Transverse colon (tissue), 4 donors: ENCODE measurements around the gene CLDN18.

Source experiments
- POLR2A ChIP-seq: fragments of 450-650 bp; IDR thresholded peaks from one replicate; pipeline ENCODE4 v1.6.1; 2016; ENCODE audit warnings: antibody characterized with exemption, mild to moderate bottlenecking, moderate library complexity
- POLR2AphosphoS5 ChIP-seq, 3 donors: sonication (generic); formaldehyde crosslinking; IDR thresholded peaks; one replicate each; pipeline ENCODE4 v1.6.1; 2016; ENCODE audit warnings: antibody characterized with exemption in 3 of 3
- TF ChIP-seq, protein P1 (sequence below), 5 experiments: fragments of 200-600 bp in 3 of 5; fragments of 450-650 bp in 2 of 5; sonication (generic) in 3 of 5; IDR thresholded peaks; 1 replicate in 2 of 5; 2 replicates in 3 of 5; pipeline ENCODE4 v1.5.1; 2016 to 2017; ENCODE audit warnings: antibody characterized with exemption in 5 of 5, inconsistent platforms in 3 of 5, mild to moderate bottlenecking in 2 of 5, moderate library complexity in 1 of 5

DNA sequence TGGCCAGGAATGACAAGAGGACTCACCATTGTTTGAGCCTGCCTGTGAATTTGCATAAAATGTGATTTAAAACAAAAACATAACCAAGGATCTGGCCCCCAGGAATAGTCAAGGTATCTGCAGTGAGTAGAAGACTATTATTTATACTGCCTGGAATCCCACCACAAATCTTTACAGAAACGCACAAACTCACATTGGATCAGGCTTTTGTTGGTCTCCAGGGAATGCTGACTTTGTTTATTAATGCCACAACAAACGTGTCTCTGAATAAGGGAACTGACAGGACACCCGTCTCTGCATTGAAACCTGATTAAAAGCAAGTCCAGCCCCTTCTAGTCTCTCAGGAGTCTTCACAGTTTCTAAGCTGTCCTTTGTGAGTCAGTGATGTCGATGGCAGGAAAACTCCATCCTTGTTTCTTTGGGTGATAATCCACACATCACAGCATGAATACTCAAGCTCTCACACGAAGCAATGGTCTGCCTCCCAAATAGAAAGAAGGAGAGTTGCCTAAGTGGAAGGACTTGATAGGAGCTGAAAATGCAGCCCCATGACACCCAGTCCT is 37.7 kb downstream of the CLDN18 start:
- TF ChIP-seq, protein P1, sequence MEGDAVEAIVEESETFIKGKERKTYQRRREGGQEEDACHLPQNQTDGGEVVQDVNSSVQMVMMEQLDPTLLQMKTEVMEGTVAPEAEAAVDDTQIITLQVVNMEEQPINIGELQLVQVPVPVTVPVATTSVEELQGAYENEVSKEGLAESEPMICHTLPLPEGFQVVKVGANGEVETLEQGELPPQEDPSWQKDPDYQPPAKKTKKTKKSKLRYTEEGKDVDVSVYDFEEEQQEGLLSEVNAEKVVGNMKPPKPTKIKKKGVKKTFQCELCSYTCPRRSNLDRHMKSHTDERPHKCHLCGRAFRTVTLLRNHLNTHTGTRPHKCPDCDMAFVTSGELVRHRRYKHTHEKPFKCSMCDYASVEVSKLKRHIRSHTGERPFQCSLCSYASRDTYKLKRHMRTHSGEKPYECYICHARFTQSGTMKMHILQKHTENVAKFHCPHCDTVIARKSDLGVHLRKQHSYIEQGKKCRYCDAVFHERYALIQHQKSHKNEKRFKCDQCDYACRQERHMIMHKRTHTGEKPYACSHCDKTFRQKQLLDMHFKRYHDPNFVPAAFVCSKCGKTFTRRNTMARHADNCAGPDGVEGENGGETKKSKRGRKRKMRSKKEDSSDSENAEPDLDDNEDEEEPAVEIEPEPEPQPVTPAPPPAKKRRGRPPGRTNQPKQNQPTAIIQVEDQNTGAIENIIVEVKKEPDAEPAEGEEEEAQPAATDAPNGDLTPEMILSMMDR (IDR thresholded peaks at IDR 0.05), result no peak
- no peak for TF ChIP-seq POLR2A
- no peak for TF ChIP-seq POLR2AphosphoS5 (IDR thresholded peaks at IDR 0.05)
